Hippocampal formation (tissue), 2 donors: ENCODE data around the gene SLC35A3.
"Not testable (repeated sequence)": the region's sequence is repeated elsewhere in the genome, so short reads cannot be mapped to it uniquely, and the experiment has no call there.

ENCODE experiments used
- DNase-seq, 2 donors: peaks; one replicate each; lab custom pipeline; 2025; lab: John Stamatoyannopoulos, UW

Gene SLC35A3

DNA sequence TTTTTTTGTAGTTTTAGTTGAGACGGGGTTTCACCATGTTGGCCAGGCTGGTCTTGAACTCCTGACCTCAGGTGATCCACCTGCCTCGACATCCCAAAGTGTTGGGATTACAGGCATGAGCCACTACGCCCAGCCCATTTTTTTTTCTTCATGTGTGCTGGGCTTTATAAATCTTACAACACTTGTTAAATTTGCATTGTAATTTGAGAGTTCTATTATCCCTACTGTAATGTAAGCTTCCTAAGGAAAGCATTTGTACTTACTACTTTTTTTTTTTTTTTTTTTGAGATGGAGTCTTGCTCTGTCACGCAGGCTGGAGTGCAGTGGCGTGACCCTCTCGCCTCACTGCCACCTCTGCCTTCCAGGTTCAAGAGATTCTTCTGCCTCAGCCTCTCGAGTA is 2.3 kb downstream of the SLC35A3 start:
- DNase-seq = not testable (repeated sequence)

DNA sequence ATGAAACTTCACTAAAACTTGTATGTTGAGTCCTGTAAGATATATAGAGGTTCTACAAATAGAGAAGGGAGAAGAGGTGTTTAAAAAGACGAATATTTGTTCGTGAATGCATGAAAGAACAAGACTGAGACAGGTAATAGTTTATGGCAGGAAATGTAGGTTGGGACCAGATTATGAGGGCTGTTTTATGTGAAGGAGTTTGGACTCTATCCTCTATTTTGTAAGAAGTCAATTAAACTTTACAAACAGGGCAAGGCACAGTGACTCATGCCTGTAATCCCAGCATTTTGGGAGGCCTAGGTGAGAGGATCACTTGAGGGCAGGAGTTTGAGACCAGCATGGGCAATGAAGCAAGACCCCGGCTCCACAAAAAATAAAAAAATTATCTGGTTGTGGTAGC is 5.7 kb downstream of the SLC35A3 start:
- DNase-seq = no peak

DNA sequence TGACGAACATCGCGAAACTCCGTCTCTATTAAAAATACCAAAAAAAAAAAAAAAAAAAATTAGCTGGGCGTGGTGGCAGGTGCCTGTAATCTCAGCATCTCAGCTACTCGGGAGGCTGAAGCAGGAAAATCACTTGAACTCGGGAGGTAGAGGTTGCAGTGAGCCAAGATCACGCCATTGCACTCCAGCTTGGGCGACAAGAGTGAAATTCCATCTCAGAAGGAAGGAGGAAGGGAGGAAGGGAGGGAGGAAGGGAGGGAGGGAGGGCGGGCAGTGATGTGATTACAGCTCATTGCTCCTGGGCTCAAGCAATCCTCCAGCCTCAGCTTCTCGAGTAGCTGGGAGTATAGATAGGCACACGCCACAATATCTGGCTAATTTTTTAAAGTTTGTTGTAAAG is 7.5 kb downstream of the SLC35A3 start:
- not testable (repeated sequence) for DNase-seq

DNA sequence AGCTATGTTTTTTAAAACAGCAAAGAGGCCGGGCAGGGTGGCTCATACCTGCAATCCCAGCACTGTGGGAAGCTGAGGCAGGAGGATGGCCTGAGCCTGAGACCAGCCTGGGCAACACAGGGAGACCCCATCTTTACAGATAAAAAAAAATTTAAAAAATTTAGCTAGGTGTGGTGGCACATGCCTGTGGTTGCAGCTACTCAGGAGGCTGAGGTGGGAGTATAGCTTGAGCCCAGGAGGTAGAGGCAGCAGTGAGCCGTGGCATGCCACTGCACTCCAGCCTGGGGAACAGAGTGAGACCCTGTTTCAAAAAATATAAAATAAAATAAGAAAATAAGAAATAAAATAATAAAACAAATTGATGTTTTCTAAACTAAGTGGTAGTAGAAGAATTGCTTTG is 8.4 kb downstream of the SLC35A3 start:
- no peak for DNase-seq

DNA sequence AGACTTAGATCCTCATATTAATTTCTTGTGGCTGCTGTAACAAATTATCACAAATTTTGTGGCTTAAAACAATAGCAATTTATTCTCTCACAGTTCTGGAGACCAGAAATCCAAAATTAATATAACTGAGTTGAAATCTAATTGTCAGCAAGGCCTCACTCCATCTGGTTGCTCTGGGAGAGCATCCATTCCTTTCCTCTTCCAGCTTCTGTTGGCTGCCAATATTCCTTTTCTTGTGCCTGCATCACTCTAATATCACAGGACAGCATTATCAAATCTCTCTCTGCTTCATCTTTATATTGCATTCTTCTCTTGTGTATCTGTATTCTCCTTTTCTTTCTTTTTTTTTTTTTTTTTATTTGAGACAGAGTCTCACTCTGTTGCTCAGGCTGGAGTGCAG is 9.3 kb downstream of the SLC35A3 start:
- DNase-seq = peak in 1 of 2 donors; percentile 2

DNA sequence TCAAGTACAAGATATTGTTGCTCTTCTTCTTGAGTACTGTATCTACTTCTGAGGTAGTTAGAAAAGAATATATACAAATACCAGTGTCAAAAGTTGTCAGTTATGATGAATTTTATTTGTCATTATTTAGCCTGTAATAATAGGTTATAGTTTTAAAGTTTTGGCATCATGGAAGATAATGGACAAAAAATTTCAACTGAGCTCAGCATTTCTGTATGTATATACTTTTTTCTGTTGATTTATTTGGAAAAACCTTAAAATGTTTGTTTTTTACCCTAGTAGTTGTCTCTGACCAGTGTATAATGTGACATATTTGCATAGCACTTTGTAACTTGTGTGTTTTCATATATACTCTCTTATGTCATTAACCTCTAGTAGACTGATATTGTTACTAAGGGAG is 11.1 kb downstream of the SLC35A3 start:
- no peak for DNase-seq

DNA sequence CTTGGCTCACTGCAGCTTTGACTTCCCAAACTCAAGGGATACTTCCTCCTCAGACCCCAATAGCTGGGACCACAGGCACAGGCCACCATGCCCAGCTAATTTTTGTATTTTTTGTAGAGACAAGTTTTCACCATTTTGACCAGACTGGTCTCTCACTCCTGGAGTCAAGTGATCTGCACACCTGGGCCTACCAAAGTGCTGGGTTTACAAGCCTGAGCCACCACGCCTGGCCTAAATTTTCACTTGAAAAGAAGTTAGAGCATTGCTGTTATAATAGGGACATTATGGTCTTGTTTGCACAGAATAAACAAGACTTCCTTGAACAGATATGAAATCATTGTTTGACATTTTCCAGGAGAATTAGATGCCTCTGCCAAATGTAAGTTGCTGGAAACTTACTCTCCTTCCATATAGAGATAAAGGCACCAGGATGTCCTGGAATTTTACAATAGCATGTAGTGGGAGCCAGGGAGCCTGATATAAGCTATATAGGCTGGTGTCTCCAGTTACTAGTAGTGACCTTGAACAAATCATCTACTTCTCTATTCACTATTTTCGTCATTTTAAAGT is 16.9 kb downstream of the SLC35A3 start:
- no peak for DNase-seq

DNA sequence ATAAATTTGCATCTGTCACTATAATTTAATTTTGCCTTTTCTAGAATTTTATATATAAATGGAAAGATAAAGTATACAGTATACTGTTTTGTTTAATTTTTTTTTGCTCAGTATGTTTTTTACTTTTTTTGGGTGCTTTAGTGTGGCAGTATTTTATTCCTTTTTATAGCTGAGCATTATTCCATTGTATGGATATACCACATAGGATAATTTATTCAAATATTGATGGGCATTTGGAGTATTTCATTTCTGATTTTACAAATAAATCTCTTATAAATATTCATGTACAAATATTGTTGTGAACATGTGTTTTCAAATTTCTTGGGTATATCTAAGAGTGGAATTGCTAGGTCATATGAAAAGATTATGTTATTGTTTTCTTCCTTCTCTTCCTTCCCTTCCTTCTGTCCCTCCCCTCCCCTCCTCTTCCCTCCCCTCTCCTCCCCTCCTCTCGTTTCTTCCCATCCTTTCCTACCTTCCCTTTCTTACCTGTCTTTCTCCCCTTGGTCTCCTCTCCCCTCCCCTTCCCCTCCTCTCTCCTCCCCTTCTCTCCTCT is 18.5 kb downstream of the SLC35A3 start:
- DNase-seq = no peak

DNA sequence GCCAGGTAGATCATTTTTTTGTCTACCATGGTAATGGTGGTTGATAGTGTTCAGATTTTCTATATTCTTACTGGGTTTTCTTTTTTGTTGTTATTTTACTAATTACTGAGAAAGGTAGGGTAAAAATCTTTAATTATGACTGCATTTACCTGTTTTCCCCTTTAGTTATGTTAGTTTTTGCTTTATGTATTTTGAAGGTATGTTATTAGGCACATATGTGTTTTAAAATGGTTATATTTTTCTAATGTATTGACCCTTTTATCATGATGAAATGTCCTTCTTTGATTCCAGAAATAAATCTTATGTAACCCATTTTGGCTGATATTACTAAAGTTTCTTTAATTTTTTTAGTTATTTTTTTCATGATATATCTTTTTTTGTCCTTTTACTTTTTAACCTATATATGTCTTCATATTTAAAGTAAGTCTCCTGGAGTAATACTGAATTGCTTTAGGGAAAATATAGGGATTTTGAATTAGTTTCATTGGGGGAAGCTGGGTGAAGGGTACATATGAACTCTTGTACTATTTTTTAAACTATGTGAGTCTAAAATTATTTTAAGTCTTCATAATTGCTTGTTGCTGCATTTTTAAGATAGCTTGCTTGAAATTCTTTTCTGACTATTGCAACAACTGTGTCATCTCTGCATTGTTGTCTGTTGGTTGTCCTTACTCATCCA is 22.4 kb downstream of the SLC35A3 start:
- no peak for DNase-seq

DNA sequence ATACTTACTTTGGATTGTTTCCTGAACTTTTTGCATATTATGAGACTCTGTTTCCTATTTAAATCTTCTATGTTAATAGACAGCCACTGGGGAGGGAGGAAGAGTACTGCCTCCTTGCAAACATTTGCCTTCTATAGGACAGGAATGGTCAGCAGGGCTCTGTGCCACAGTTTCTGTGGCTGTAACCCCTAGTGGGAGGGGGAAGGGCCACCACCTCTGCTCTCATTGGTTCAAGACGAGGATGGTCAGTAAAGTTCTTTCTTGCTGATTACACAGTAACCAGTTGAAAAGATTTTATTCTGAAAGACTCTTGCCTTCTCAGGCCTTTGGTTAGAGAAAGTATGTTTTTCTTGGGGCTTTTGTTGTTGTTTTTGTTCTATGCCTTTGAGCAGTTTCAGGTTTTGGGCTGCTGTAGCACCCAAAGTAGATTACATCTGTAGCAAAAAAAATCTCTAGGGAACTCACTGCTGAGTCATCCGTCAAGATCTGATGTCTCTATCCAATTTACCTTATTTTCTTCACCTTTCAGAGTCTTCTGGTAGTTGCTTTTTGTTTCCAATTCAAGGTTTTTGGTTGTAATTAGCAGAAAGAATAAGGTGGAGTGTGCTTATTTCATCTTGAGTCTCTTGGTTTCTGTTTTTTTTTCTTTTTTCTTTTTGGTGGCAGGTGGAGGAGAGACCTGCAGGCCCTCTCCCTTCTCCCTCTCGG is 23.1 kb downstream of the SLC35A3 start:
- DNase-seq = no peak

DNA sequence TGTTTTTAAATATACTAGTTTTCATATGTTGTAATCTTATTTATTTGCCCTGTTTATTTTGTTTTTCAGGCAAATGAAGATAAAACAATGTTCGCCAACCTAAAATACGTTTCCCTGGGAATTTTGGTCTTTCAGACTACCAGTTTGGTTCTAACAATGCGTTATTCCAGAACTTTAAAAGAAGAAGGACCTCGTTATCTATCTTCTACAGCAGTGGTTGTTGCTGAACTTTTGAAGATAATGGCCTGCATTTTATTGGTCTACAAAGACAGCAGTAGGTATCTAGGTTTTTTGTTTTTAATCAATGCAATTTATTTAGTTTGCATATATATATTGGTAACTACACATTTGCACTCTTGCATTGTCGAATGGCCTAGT is 23.7 kb downstream of the SLC35A3 start:
- no peak for DNase-seq

DNA sequence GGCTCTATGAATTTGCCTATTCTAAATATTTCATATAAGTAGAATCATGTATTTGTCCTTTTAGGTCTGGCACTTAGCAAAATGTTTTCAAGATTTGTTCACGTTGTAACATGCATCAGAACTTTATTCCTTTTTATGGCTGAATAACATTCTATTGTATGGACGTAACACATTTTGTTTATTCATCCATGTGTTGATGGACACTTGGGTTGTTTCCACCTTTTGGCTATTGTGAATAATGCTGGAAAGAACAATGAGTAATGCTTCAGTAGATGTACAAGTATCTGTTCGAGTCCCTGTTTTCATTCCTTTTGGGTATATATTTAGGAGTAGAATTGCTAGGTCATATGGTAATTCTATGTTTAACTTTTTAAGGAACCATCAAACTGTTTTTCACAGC is 24.7 kb downstream of the SLC35A3 start:
- no peak for DNase-seq

DNA sequence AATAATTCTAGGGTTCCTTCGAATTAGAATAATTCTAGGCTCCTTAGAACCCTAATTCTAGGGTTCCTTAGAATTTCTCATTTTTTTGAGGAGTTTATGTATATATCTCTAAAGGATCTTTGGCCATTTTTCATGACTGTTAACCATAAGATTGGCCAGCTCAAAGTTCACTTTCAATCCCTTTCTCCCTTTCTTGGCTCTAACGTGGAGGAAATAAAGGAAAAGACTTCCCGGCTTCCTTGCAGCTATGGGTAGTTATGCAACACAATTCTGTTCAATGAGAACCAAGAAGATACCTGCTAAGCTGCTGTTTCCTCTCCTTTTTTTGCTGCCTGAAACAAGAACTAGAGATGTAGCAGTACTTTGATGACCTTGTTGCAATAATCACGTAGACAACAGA is 27.2 kb downstream of the SLC35A3 start:
- no peak for DNase-seq

DNA sequence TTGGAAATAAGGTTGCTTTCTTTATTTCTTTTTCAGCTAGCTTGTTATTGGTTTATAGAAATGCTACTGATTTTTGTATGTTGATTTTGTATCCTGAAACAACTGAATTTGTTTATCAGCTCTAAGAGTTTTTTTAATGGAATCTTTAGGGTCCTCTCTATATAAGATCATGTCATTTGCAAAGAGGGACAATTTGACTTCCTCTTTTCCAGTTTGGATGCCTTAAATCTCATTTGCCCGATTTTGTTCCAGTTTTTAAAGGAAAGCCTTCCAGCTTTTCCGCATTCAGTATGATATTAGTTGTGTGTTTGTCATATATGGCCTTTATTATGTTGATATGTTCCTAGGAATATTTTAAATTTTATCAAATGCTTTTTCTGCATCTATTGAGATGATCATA is 31.7 kb downstream of the SLC35A3 start:
- no peak for DNase-seq

DNA sequence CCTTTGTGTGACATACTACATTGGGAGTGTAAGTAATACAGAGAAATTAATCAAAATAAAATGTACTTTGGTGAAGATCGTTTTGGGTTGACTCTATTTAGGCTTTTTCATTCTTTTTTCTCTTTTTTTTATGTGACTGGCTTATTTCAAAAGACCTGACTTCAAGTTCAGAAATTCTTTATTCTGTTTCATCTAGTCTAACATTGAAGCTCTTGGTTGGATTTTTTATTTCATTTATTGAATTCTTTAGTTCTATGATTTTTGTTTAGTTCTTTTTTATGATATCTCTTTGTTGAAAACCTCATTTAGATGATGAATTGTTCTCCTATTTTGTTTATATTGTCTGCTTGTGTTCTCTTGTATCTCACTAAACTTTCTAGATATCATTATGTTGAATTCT is 35.6 kb downstream of the SLC35A3 start:
- no peak for DNase-seq

DNA sequence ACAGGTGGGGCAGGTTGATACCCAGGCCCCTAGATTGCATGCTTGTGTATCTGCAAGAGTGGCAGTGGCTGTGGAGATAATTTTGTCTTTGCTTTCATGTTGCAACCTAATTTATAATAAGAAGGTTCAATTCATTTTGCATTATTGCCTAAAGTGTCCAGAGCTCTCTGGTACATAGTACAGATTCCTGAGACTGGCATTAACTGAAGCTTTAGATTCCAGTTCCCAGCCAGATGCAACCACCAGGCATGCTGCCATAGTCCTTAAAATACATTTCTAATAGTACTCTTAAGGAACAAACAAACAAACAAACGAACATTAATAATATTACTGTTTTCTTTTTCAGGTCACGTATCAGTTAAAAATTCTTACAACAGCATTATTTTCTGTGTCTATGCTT is 36.9 kb downstream of the SLC35A3 start:
- DNase-seq = no peak

DNA sequence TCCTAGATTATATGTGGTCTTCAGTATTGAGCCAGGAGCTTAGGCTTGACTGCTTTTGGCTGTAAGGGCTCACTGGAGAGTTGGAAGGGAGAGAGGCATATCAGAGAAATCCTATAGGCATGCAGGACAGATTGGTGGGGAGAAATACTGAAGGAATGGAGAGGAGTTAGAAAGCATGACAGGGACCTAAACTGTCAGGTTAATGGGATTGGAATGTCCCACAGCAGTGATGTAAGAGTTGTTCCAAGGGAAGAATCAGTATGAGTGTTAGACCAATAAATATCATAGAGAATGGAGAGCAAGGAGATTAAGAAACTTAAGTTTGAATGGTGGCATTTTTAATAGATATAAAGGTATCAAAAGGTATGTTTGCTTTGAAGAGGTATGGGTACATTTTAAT is 39.7 kb downstream of the SLC35A3 start:
- no peak for DNase-seq

DNA sequence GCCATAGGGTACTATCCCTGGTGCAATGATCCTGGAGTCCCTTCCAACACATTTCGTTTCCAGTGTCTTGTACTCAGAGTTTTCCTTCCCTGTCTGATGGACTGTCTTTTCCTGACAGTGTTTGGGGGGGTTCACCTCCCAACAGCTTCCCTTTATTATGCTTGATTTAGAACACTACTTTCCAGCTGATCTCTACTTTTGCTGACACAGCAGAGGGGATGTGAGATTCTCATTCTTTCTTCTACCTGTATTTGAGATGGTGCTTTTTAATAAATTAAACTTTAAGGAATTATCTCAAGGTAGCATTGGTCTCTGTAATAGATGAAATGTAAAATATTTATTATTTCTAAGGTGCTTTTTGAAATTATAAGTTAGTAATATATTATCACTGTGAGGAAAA is 41.0 kb downstream of the SLC35A3 start:
- DNase-seq = no peak

DNA sequence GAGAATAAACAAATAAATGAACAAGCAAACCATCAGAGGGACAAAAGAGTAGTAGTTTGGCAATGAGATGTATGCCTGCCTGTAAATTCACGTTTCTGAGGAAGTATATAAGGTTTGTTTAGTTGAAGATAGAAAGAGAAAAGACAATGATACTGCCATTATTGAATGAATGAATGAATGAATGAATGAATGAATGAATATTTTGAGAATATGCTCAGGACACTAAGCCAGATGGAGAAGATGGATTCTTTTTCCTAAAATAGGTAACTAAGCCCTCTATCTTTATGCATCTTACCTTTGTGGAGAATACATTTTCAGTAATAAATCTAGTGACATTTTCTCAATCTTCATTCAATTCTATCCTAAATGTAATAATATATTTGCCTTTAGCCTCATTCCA is 49.4 kb downstream of the SLC35A3 start:
- no peak for DNase-seq

DNA sequence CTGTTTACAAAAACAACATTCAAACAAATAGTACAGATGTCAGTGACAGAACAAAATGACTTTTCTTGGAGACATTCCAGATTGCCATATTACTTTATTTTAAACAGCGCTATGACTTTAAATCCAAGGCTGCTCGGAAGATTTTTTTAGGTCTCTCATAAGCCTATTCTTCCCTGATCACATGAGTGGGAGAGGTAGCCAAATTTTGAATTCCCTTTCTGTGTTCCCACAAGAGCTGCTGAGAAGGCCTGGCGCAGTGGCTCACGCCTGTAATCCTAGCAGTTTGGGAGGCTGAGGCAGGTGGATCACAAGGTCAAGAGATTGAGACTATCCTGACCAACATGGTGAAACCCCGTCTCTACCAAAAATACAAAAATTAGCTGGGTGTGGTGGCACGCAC is 53.7 kb downstream of the SLC35A3 start:
- DNase-seq = no peak

DNA sequence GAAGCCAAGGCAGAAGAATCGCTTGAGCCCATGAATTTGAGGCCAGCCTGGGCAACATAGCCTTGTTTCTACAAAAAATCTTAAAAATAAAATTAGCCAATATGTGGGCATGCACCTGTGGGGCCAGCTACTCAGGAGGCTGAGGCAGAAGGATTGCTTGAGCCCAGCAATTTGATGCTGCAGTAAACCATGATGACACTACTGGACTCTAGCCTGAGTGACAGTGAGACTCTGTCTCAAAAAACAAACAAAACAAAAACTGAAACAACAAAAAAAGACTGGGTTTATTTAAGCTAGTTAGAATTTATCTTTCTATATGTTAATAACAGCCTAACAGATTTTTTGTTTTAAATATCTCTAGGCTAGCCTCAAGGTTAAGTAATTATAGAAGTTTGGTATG is 57.4 kb downstream of the SLC35A3 start:
- no peak for DNase-seq

DNA sequence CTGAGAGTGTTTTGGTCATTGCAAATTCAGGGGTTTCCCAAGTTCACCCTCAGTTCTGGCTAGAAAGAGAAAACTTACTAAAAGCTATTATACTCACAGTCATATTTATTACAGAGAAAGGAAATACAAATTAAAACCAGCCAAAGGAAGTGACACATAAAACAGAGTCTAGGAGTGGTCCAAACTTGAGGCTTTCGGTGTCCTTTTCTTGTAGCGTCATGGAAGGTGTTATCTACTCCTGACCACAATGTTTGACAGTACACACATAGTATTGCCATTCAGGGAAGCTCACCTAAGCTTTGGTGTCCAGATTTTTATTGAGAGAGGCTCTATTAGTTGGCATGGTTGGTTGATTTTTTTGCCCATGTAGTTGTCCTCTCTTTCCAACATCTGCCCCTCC is 59.0 kb downstream of the SLC35A3 start:
- no peak for DNase-seq

DNA sequence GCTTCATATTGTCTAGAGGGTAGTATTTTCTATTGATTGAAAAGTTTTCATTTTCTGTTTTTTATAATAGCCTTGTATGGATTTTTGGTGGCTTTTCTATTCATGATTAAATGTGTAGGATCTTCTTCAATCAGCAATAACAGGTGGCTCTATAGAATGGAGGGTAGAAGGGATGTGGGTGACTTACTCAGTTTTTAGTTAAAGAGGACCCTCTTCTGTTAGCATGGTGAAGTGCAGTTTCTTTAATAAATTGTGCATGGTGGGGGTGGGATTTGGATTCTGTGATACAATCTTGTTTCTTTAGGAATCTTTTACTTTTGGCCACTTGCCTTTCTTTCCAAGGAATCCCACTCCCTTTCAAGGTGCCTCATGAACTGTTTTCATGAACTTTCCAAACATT is 64.7 kb downstream of the SLC35A3 start:
- peak in 1 of 2 donors; percentile 51 for DNase-seq
